Measurements from ENCODE around the gene ZNF836.

DNA sequence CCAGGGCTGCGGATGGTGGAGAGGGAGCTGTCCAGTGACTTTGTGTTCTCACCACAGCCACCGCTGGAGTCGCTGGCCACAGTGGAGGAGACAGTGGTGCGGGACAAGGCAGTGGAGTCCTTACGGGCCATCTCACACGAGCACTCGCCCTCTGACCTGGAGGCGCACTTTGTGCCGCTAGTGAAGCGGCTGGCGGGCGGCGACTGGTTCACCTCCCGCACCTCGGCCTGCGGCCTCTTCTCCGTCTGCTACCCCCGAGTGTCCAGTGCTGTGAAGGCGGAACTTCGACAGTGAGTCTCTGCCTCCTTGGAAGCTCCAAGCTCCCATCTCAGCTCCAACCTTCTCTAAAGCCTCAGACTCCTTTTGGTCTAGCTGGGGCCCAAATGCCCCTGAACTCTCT, 39.8 kb upstream of the ZNF836 start:
- no peak for TF ChIP-seq EMX1 (CRISPR knock-in tag; IDR thresholded peaks at IDR 0.05)
- TF ChIP-seq, protein P1, sequence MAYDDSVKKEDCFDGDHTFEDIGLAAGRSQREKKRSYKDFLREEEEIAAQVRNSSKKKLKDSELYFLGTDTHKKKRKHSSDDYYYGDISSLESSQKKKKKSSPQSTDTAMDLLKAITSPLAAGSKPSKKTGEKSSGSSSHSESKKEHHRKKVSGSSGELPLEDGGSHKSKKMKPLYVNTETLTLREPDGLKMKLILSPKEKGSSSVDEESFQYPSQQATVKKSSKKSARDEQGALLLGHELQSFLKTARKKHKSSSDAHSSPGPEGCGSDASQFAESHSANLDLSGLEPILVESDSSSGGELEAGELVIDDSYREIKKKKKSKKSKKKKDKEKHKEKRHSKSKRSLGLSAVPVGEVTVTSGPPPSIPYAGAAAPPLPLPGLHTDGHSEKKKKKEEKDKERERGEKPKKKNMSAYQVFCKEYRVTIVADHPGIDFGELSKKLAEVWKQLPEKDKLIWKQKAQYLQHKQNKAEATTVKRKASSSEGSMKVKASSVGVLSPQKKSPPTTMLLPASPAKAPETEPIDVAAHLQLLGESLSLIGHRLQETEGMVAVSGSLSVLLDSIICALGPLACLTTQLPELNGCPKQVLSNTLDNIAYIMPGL (CRISPR knock-in tag; IDR thresholded peaks at IDR 0.05) = no peak
- TF ChIP-seq TEAD4 (CRISPR knock-in tag; IDR thresholded peaks at IDR 0.05) = no peak

All from WTC11 (cell line).